ENCODE results near the gene UBE2O. TPM values are rescaled to one million over a fixed set of nuclear protein-coding genes. Genes with fewer than 3 reads are reported as not detected.

UBE2O gene
- total and polyA plus RNA-seq, 2 donors (not counting 3 experiments of a cell fraction or from before 2014, with no cell fraction given): 13.9 to 34.1 TPM

- intact Hi-C loops (cut with micrococcal nuclease) (loop anchor here (2.0 kb wide), 1 partner anchor 45 kb away; no protein-coding TSS in a partner anchor), dilution Hi-C loops (cut with MboI; ENCODE audit: extremely low pct_ligation_motif_present, low sequenced_read_pairs) (no loop called here)
- Histone ChIP-seq H3K4me2 (ENCODE audit: insufficient read depth, low read length) (no peak overlapping the region), H3K4me1 (ENCODE audit: control insufficient read depth, extremely low read depth, insufficient read depth, low read length) (no peaks in the 10 kb centered on the region), H2AFZ (ENCODE audit: low read depth, low read length) (no peak overlapping the region), H3K79me2 (ENCODE audit: control insufficient read depth, insufficient read depth, low read length) (no peaks in the 10 kb centered on the region), H3K4me3 (replicated peaks in 1 of 3; ENCODE audit: insufficient read depth in 1 of 3, low read depth in 1 of 3, low read length in 3 of 3) (no peak overlapping the region), H3K27ac (ENCODE audit: insufficient read depth, low read depth, low read length) (no peak overlapping the region), H3K9me3 (replicated peaks; ENCODE audit: control insufficient read depth, insufficient read depth, low read length) (no peaks in the 10 kb centered on the region), H3K9ac (replicated peaks; ENCODE audit: extremely low read depth, insufficient read depth, low read length) (no peak overlapping the region), H3K27me3 (ENCODE audit: control insufficient read depth in 2 of 2, insufficient read depth in 2 of 2, low read length in 2 of 2) (no peaks in the 10 kb centered on the region), H4K20me1 (replicated peaks; ENCODE audit: control insufficient read depth, extremely low read depth, insufficient read depth, low read length) (no peaks in the 10 kb centered on the region), H3K36me3 (ENCODE audit: control insufficient read depth in 2 of 2, extremely low read depth in 1 of 2, insufficient read depth in 2 of 2, low read length in 2 of 2) (peaks cover 9 to 57% of the 10 kb centered on the region in 2 experiments), H3K9me1 (replicated peaks; ENCODE audit: control insufficient read depth, extremely low read depth, insufficient read depth, low read length) (no peaks in the 10 kb centered on the region)
- DNase-seq (ENCODE audit: low read depth, low spot score): no peak
- no TSS peak for BruUV-seq (replicated peaks)
- FAIRE-seq: no peak
- ChIA-PET CTCF (interaction anchor here (1.2 to 4.7 kb wide), 12 partner anchors 9 to 119 kb away, joined by 3 to 155 read pairs (median 32); partner anchors contain the start of genes PRPSAP1, QRICH2 and SPHK1), POLR2A (no interaction called here)
- TF ChIP-seq POLR2AphosphoS5 (IDR thresholded peaks at IDR 0.05; ENCODE audit: insufficient read depth, low read depth, low read length): no peak
- TF ChIP-seq GATA2 (IDR thresholded peaks at IDR 0.05; ENCODE audit: insufficient read depth, insufficient read length, low read depth, low read length): no peak
- TF ChIP-seq FOS (IDR thresholded peaks at IDR 0.05; ENCODE audit: borderline replicate concordance, insufficient read depth, low read length): no peak
- no peak for TF ChIP-seq MYC (IDR thresholded peaks at IDR 0.05; ENCODE audit: low read depth, low read length)
- TF ChIP-seq POLR2A (IDR thresholded peaks at IDR 0.05; ENCODE audit: low read depth, low read length): no peak
- no peak for TF ChIP-seq EZH2 (IDR thresholded peaks at IDR 0.05; ENCODE audit: borderline replicate concordance, low read depth, low read length, severe bottlenecking)
- TF ChIP-seq CTCF (IDR thresholded peaks at IDR 0.05; ENCODE audit: extremely low read depth in 1 of 2, insufficient read depth in 1 of 2, low read depth in 1 of 2, low read length in 2 of 2): no peak
- no peak for TF ChIP-seq JUN (IDR thresholded peaks at IDR 0.05; ENCODE audit: borderline replicate concordance, insufficient read depth, insufficient read length, low read depth)
- TF ChIP-seq MAX (IDR thresholded peaks at IDR 0.05; ENCODE audit: insufficient read depth, insufficient read length): no peak
Measured at GRCh38 chr17:76399175-76400172, 53.5 kb downstream of the UBE2O start.
